Osteocyte (in vitro differentiated cells): Measurements from ENCODE around the gene LNX1. TPM values are rescaled to one million over a fixed set of nuclear protein-coding genes. Genes with fewer than 3 reads are reported as not detected.

Experiments
- DNase-seq: peaks from one replicate; pipeline ENCODE4 v3.0.0; 2021; ENCODE audit warnings: mixed read lengths; ENCODE audit not compliant: unreplicated experiment; ENCODE audit errors: extremely low spot score
- H3K27ac Mint-ChIP-seq: one replicate; pipeline ENCODE4 v1.8.0; 2021; ENCODE audit warnings: mild to moderate bottlenecking, mixed read lengths; ENCODE audit not compliant: unreplicated experiment
- H3K27me3 Mint-ChIP-seq: one replicate; pipeline ENCODE4 v1.8.0; 2021; ENCODE audit warnings: mixed read lengths; ENCODE audit not compliant: unreplicated experiment
- H3K36me3 Mint-ChIP-seq: one replicate; pipeline ENCODE4 v1.8.0; 2021; ENCODE audit warnings: mixed read lengths; ENCODE audit not compliant: unreplicated experiment
- H3K4me1 Mint-ChIP-seq: one replicate; pipeline ENCODE4 v1.8.0; 2021; ENCODE audit warnings: mixed read lengths; ENCODE audit not compliant: unreplicated experiment
- H3K4me3 Mint-ChIP-seq: one replicate; pipeline ENCODE4 v1.8.0; 2021; ENCODE audit warnings: mild to moderate bottlenecking, moderate library complexity, mixed read lengths; ENCODE audit not compliant: unreplicated experiment
- H3K9me3 Mint-ChIP-seq: one replicate; pipeline ENCODE4 v1.8.0; 2021; ENCODE audit warnings: mixed read lengths; ENCODE audit not compliant: unreplicated experiment
- total RNA-seq: library from RNA; stranded (reverse); gene quantifications from 2 replicates; pipeline ENCODE4 v1.2.1, GENCODE V29; 2021
- TF ChIP-seq, protein P1 (sequence below): fragments of 200-600 bp; sonication (generic); IDR thresholded peaks from 2 replicates; pipeline ENCODE4 v1.5.0; 2021; ENCODE audit warnings: antibody characterized with exemption, mild to moderate bottlenecking, moderate library complexity

The LNX1 gene
- total RNA-seq, 1 donor from 2014 or later: 0.24 TPM

DNA sequence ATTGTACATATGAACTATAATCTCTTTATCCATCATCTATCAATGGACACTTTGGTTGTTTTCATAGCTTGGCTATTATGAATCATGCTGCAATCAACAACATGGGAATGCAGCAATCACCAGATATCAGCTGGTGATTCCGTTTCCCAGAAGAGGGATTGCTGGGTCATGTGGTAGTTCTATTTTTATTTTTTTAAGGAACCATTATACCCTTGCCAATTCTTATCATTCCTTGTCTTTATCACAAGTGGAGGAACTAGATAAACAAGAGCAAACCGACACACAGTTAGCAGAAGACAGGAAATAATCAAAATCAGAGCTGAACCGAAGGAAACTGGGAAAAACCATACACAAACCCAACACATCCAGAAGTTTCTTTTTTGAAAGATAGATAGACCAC is 14.5 kb upstream of the LNX1 start:
- H3K4me1 Mint-ChIP-seq: no peaks in the 10 kb centered on the region
- H3K27ac Mint-ChIP-seq: no peak overlapping the region
- no peaks in the 10 kb centered on the region for H3K36me3 Mint-ChIP-seq
- H3K9me3 Mint-ChIP-seq: peaks cover 7% of the 10 kb centered on the region
- H3K27me3 Mint-ChIP-seq: no peaks in the 10 kb centered on the region
- TF ChIP-seq, protein P1, sequence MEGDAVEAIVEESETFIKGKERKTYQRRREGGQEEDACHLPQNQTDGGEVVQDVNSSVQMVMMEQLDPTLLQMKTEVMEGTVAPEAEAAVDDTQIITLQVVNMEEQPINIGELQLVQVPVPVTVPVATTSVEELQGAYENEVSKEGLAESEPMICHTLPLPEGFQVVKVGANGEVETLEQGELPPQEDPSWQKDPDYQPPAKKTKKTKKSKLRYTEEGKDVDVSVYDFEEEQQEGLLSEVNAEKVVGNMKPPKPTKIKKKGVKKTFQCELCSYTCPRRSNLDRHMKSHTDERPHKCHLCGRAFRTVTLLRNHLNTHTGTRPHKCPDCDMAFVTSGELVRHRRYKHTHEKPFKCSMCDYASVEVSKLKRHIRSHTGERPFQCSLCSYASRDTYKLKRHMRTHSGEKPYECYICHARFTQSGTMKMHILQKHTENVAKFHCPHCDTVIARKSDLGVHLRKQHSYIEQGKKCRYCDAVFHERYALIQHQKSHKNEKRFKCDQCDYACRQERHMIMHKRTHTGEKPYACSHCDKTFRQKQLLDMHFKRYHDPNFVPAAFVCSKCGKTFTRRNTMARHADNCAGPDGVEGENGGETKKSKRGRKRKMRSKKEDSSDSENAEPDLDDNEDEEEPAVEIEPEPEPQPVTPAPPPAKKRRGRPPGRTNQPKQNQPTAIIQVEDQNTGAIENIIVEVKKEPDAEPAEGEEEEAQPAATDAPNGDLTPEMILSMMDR: no peak
- no peak for DNase-seq
- no peak overlapping the region for H3K4me3 Mint-ChIP-seq

DNA sequence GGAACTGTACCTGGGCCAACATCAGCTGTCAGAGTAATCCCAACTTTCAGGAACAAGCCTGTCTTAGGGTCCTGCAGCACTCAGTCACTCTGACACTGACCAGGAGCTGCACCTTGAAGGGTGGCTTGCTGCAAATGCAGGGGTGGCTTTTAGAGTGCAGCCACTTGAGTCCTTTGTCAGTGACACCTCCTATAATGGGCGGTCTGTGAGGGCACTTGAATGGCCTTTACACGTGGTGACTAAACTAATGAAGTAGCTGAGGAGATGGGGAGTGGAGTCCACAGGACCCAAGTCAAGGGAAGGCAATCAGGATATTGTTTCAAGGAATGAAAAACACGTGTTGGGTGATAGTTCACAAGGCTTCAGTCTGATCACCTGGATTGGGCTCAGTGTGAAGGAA is 11.1 kb upstream of the LNX1 start:
- Mint-ChIP-seq H3K9me3 (no peaks in the 10 kb centered on the region), H3K4me3 (no peak overlapping the region), H3K4me1 (peaks cover 6% of the 10 kb centered on the region), H3K27ac (no peak overlapping the region), H3K36me3 (no peaks in the 10 kb centered on the region), H3K27me3 (no peaks in the 10 kb centered on the region)
- TF ChIP-seq, protein P1: no peak
- no peak for DNase-seq

DNA sequence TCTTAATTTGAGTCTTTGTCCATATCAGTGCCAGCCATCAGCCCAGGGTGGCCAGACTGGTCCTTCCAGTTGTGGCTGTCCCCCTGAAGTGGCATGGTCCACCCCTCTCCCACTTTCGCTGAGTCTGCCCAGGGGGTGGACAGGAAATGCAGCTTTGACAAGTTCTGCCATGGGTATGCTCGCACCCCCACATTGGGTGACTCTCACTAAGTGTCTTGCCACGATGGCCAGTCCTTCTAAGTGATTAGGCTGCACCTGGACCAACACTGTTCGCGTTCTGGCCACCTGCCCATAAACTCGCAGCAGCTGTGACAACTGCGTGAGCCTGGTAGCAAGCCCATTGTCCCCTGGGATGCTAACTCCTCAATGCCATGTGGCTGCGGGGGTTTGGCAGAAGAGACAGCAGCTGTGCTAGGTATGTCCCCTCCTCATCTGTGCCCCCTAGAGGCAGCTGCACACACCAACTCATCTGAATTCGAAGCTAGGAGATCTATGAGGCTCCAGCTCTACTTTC is 10.0 kb upstream of the LNX1 start:
- H3K36me3 Mint-ChIP-seq: no peaks in the 10 kb centered on the region
- peaks cover 6% of the 10 kb centered on the region for H3K4me1 Mint-ChIP-seq
- DNase-seq: no peak
- TF ChIP-seq, protein P1: peak; percentile 22
- no peaks in the 10 kb centered on the region for H3K27me3 Mint-ChIP-seq
- H3K4me3 Mint-ChIP-seq: no peak overlapping the region
- H3K27ac Mint-ChIP-seq: no peak overlapping the region
- H3K9me3 Mint-ChIP-seq: no peaks in the 10 kb centered on the region

DNA sequence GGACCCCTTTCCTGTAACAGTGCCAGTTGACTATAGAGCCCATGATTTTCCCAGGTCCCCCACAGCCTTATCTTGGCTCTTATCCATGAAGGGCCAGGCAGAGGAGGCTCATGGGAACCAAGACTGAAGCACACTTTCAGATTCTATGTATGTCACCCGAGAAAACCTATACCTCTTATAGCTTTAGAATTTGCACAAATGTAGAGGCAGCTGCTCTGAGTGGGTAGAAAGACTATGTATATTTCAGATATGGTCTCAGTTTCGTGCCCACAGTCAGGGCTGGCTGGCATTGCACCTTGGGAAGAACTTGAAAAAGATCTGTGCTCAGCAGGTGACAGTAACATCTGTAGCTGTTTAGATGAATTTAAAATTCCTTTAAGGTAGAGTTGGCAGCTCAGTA is 8.3 kb upstream of the LNX1 start:
- no peak overlapping the region for H3K4me3 Mint-ChIP-seq

DNA sequence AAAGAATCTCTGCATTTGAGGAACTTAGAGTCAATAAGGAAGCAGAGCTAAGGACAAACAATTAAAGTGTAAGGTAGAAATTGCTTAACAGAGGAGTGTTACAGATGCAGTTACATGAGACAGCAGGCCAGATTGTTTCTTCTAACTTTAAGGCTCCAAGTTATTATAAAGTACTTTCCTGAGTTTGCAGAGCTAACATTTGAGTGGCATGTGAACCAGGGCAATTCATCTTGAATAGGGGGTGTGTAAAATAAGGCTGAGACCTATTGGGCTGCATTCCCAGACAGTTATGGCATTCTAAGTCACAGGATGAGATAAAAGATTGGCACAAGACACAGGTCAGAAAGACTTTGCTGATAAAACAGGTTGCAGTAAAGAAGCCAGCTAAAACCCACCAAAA is 7.6 kb upstream of the LNX1 start:
- Mint-ChIP-seq H3K4me1 (peaks cover 6% of the 10 kb centered on the region), H3K4me3 (no peak overlapping the region), H3K36me3 (no peaks in the 10 kb centered on the region), H3K9me3 (no peaks in the 10 kb centered on the region), H3K27ac (no peak overlapping the region), H3K27me3 (no peaks in the 10 kb centered on the region)
- TF ChIP-seq, protein P1: no peak
- no peak for DNase-seq

More for the DNA sequence above, 8.3 kb upstream of the LNX1 start:
- Mint-ChIP-seq H3K27me3 (no peaks in the 10 kb centered on the region), H3K9me3 (no peaks in the 10 kb centered on the region), H3K4me1 (peaks cover 6% of the 10 kb centered on the region), H3K36me3 (no peaks in the 10 kb centered on the region), H3K27ac (no peak overlapping the region)
- no peak for DNase-seq
- TF ChIP-seq, protein P1: no peak
